Neuronal stem cell (in vitro differentiated cells): Measurements from ENCODE around the gene PIGU.

Experiments used
- DNase-seq: peaks from one replicate; pipeline ENCODE4 v3.0.0-alpha.2; 2013; ENCODE audit warnings: low spot score
- H2AFZ ChIP-seq: one replicate; pipeline ENCODE4 v1.6.1; 2013; ENCODE audit warnings: mild to moderate bottlenecking, low read length, inconsistent platforms
- H2AK5ac ChIP-seq: 2 replicates; pipeline ENCODE4 v1.6.1; 2013; ENCODE audit warnings: low read depth, mild to moderate bottlenecking, inconsistent platforms, low read length, moderate library complexity, mixed read lengths
- H2BK120ac ChIP-seq: 2 replicates; pipeline ENCODE4 v1.6.1; 2013; ENCODE audit warnings: low read depth, mild to moderate bottlenecking, inconsistent platforms, low read length, moderate library complexity, mixed read lengths
- H2BK12ac ChIP-seq: one replicate; pipeline ENCODE4 v1.6.1; 2013; ENCODE audit warnings: low read length, inconsistent platforms
- H2BK15ac ChIP-seq: 2 replicates; pipeline ENCODE4 v1.6.1; 2013; ENCODE audit warnings: mild to moderate bottlenecking, low read length, inconsistent platforms, mixed read lengths
- H2BK5ac ChIP-seq: one replicate; pipeline ENCODE4 v1.6.1; 2013; ENCODE audit warnings: inconsistent platforms, mild to moderate bottlenecking, low read length, moderate library complexity
- H3K14ac ChIP-seq: one replicate; pipeline ENCODE4 v1.6.1; 2013; ENCODE audit warnings: low read length, inconsistent platforms
- H3K18ac ChIP-seq: 2 replicates; pipeline ENCODE4 v1.6.1; 2013; ENCODE audit warnings: low read length, inconsistent platforms
- H3K23ac ChIP-seq: 2 replicates; pipeline ENCODE4 v1.6.1; 2013; ENCODE audit warnings: low read depth, mild to moderate bottlenecking, mixed read lengths, low read length, inconsistent platforms; ENCODE audit not compliant: poor library complexity
- H3K27ac ChIP-seq: replicated peaks from 3 replicates; pipeline ENCODE4 v1.5.1; 2013; ENCODE audit warnings: low read length, inconsistent platforms
- H3K27me3 ChIP-seq, 3 experiments: 2 replicates each; pipeline ENCODE4 v1.6.1; 2013; ENCODE audit warnings: low read length in 3 of 3, mild to moderate bottlenecking in 2 of 3, inconsistent platforms in 1 of 3, low read depth in 1 of 3, mixed read lengths in 1 of 3, moderate library complexity in 1 of 3; ENCODE audit not compliant: control insufficient read depth in 3 of 3, insufficient read depth in 3 of 3
- H3K36me3 ChIP-seq, 2 donors: replicated peaks in 1 of 2; 2 replicates each; pipeline ENCODE4 v1.6.1; 2013; ENCODE audit warnings: low read length in 2 of 2; ENCODE audit not compliant: control insufficient read depth in 2 of 2, insufficient read depth in 2 of 2
- H3K4ac ChIP-seq: 2 replicates; pipeline ENCODE4 v1.6.1; 2013; ENCODE audit warnings: inconsistent platforms, mild to moderate bottlenecking, low read length, moderate library complexity
- H3K4me1 ChIP-seq, 2 donors: 1 replicate in 1 of 2; 2 replicates in 1 of 2; pipeline ENCODE4 v1.6.1; 2013; ENCODE audit warnings: low read length in 2 of 2, low read depth in 1 of 2; ENCODE audit not compliant: control insufficient read depth in 2 of 2, insufficient read depth in 1 of 2
- H3K4me2 ChIP-seq: one replicate; pipeline ENCODE4 v1.6.1; 2013; ENCODE audit warnings: mild to moderate bottlenecking, low read length, inconsistent platforms; ENCODE audit not compliant: insufficient read depth, poor library complexity, severe bottlenecking
- H3K4me3 ChIP-seq, 2 donors: 2 replicates each; pipeline ENCODE4 v1.5.1; 2013; ENCODE audit warnings: low read length in 2 of 2, mild to moderate bottlenecking in 2 of 2, inconsistent platforms in 1 of 2, moderate library complexity in 1 of 2
- H3K79me1 ChIP-seq: one replicate; pipeline ENCODE4 v1.6.1; 2013; ENCODE audit warnings: low read depth, mild to moderate bottlenecking, inconsistent platforms, low read length, moderate library complexity
- H3K9ac ChIP-seq: one replicate; pipeline ENCODE4 v1.6.1; 2013; ENCODE audit warnings: mild to moderate bottlenecking, low read depth, low read length, inconsistent platforms; ENCODE audit not compliant: poor library complexity
- H3K9me3 ChIP-seq, 2 donors: replicated peaks in 1 of 2; 2 replicates each; pipeline versions ENCODE3 to v1.6.1; 2013; ENCODE audit warnings: low read length in 2 of 2, mild to moderate bottlenecking in 2 of 2, inconsistent platforms in 1 of 2, low read depth in 1 of 2, mixed read lengths in 1 of 2, moderate library complexity in 1 of 2; ENCODE audit not compliant: control insufficient read depth in 2 of 2, insufficient read depth in 1 of 2
- H4K8ac ChIP-seq: one replicate; pipeline ENCODE4 v1.6.1; 2013; ENCODE audit warnings: low read depth, mild to moderate bottlenecking, inconsistent platforms, low read length, moderate library complexity
- H4K91ac ChIP-seq: one replicate; pipeline ENCODE4 v1.6.1; 2013; ENCODE audit warnings: low read length, low read depth, mild to moderate bottlenecking, inconsistent platforms; ENCODE audit not compliant: poor library complexity
- WGBS, 2 donors: extraction: QIAGEN DNeasy Blood & Tissue Kit; methylation state at CpG; one replicate each; pipeline ENCODE4 v1.1.7; 2013; ENCODE audit warnings: missing lambda C conversion rate in 2 of 2, mixed read lengths in 1 of 2; ENCODE audit not compliant: insufficient read length in 2 of 2, insufficient replicate concordance in 1 of 2; ENCODE audit errors: extremely low coverage in 2 of 2; 5-methylcytosine and 5-hydroxymethylcytosine counted together

PIGU gene

DNA sequence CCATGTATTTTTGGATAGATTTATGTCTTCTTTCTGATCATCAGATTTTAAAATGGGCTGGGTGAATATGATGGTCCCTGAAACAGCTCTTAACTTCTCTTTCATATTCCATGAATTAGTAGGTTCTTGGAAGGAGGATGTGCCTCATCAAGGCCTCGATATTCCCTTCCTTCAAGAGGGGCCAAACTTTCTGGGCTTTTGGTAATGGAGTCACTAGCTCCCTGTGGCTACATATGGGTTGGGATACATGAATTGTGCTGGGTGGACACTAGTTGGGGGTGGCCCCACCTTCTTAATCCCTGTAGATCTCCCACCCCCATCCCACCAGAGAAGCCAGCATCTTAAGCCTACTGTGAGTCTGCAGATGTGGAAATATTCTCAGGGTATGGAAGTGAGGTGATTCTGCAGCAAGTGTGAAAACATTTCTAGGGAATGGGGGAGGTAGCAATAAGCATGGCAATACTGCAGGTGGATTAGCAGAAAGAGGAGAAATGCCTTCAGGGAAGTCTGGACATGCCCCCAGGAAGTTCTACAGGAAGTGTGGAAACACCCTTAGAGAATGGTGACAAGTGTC is 29.5 kb upstream of the PIGU start:
- Histone ChIP-seq H3K36me3 (peaks cover 0 to 2% of the 10 kb centered on the region in 2 donors), H3K18ac (no peak overlapping the region), H3K23ac (no peak overlapping the region), H2AFZ (no peak overlapping the region), H2BK15ac (no peak overlapping the region), H3K4ac (no peak overlapping the region), H3K27ac (no peak overlapping the region), H4K91ac (no peak overlapping the region), H4K8ac (no peak overlapping the region), H2BK5ac (no peak overlapping the region), H2BK120ac (no peak overlapping the region), H3K4me3 (no peak overlapping the region), H2BK12ac (no peak overlapping the region), H2AK5ac (no peak overlapping the region), H3K4me1 (peaks cover 6 to 7% of the 10 kb centered on the region in 2 donors), H3K9me3 (no peaks in the 10 kb centered on the region), H3K27me3 (peaks cover 6 to 54% (median 14%) of the 10 kb centered on the region in 3 experiments), H3K4me2 (no peak overlapping the region), H3K14ac (no peak overlapping the region), H3K79me1 (no peaks in the 10 kb centered on the region), H3K9ac (no peak overlapping the region)
- no CpG with 5 or more reads among the region's 1 CpG for WGBS, 2 donors
- DNase-seq: no peak

DNA sequence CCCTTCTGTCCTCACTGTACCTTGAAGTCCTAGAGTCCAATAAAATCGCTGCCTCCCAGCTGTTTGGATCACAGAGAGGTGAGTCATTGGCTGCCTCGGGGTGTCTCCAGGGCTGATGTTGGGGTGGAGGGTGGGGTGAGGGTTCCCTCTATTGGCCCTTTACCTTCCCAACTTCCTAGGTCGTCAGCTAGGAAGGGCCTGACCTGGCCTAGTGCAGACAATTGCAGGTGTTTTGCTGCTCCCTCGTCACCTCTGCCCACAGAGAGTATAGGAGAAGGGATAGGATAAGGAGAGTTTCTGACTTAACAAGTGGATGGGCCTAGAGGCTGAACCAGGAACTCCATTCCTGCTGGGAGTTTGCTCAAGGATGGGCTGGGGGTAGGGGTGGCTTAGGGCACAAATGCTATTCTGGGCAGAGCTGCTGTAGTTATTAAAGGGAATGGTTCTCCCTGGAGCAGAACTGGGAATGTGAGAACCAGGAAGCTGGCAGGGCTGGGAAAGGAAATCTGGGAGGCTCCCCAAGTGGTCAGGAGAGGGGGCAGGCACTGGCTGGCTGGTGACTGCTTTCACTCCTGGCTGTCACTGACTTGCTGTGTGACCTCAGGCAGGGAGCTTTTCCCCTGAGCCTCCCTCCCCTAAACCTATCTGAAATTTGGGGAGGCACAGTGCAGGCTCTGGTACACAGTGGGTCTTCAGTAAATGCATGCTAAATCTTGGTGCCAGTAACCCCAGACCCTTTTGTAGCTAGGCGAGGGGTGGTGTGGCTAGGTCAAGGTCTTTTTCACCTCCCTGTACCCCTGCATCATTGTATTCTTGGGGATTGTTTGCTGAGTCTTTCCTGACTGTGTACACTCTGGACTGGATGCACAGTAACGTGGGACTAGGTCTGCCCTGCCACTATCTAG is 28.8 kb upstream of the PIGU start:
- Histone ChIP-seq H3K27me3 (peaks cover 6 to 48% (median 14%) of the 10 kb centered on the region in 3 experiments), H3K4me2 (no peak overlapping the region), H3K4ac (no peak overlapping the region), H3K79me1 (no peaks in the 10 kb centered on the region), H3K36me3 (no peaks in the 10 kb centered on the region), H3K27ac (no peak overlapping the region), H2AK5ac (no peak overlapping the region), H3K9ac (no peak overlapping the region), H2AFZ (no peak overlapping the region), H3K18ac (no peak overlapping the region), H4K91ac (no peak overlapping the region), H3K23ac (no peak overlapping the region), H3K9me3 (no peaks in the 10 kb centered on the region), H2BK120ac (no peak overlapping the region), H4K8ac (no peak overlapping the region), H3K4me1 (peaks cover 6 to 7% of the 10 kb centered on the region in 2 donors), H2BK12ac (no peak overlapping the region), H2BK5ac (no peak overlapping the region), H3K4me3 (no peak overlapping the region), H2BK15ac (no peak overlapping the region), H3K14ac (no peak overlapping the region)
- WGBS, 2 donors: no CpG with 5 or more reads among the region's 6 CpGs
- no peak for DNase-seq

DNA sequence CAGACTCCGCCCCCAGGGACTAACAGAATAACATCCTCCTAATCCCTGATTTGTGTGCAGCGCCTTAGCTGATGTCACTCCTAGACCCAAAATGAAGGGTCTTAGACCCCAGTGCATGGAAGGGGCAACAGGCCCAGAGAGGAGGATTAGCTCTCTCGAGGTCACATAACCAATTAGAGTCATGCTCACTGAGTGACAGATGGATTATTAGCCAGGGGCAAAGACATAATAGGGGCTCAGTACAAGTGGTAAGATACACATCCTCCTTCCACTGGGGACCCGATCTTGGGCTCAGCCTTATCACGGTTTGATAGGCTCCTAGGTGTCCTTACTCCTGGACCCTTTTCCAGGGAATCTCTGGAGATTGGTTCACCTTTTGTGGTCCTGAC is 28.1 kb upstream of the PIGU start:
- Histone ChIP-seq H2BK12ac (no peak overlapping the region), H3K9ac (no peak overlapping the region), H2AFZ (peak overlapping the region; percentile 100), H2BK120ac (no peak overlapping the region), H3K18ac (no peak overlapping the region), H4K8ac (no peak overlapping the region), H3K4me1 (peaks cover 2 to 6% of the 10 kb centered on the region in 2 donors), H4K91ac (no peak overlapping the region), H3K9me3 (no peaks in the 10 kb centered on the region), H2BK5ac (no peak overlapping the region), H3K4me2 (peak overlapping the region; percentile 75), H3K14ac (no peak overlapping the region), H3K4me3 (peak overlapping the region; percentile 83 to 89), H3K4ac (no peak overlapping the region), H2AK5ac (peak overlapping the region; percentile 58), H2BK15ac (no peak overlapping the region), H3K23ac (no peak overlapping the region), H3K36me3 (no peaks in the 10 kb centered on the region), H3K79me1 (no peaks in the 10 kb centered on the region), H3K27me3 (peaks cover under 1 to 41% (median 14%) of the 10 kb centered on the region in 3 experiments), H3K27ac (no peak overlapping the region)
- WGBS, 2 donors: no CpG with 5 or more reads among the region's 5 CpGs
- DNase-seq: no peak
